Fibroblast of skin of right biceps (primary cell): Measurements from ENCODE around the gene PLD4.

Experiments
- DNase-seq: peaks from one replicate; pipeline ENCODE4 v3.0.0-alpha.2; 2013

Gene PLD4

GRCh38 chr14:104957146-104958113 is 32.8 kb downstream of the PLD4 start:
- DNase-seq: no peak

- DNase-seq: no peak
These were observed 39.9 kb downstream of the PLD4 start for GRCh38 chr14:104964546-104964945.

GRCh38 chr14:104965561-104966231 is 41.0 kb downstream of the PLD4 start:
- DNase-seq: no peak

- DNase-seq: no peak
These were observed 41.7 kb downstream of the PLD4 start for GRCh38 chr14:104966261-104966865.

- DNase-seq: no peak
These were observed 42.3 kb downstream of the PLD4 start for GRCh38 chr14:104966981-104967385.

- peak; percentile 51 for DNase-seq
These were observed 42.9 kb downstream of the PLD4 start for GRCh38 chr14:104967386-104968152.

- DNase-seq: peak; percentile 67
These were observed 43.5 kb downstream of the PLD4 start for GRCh38 chr14:104968153-104968527.

- peak; percentile 38 for DNase-seq
These were observed 44.1 kb downstream of the PLD4 start for GRCh38 chr14:104968541-104969401.

- DNase-seq: no peak
These were observed 45.1 kb downstream of the PLD4 start for GRCh38 chr14:104969741-104970230.

- peak; percentile 88 for DNase-seq
These were observed 45.8 kb downstream of the PLD4 start for GRCh38 chr14:104970231-104971068.

- DNase-seq: no peak
These were observed 47.0 kb downstream of the PLD4 start for GRCh38 chr14:104971447-104972240.

- no peak for DNase-seq
These were observed 47.8 kb downstream of the PLD4 start for GRCh38 chr14:104972301-104973134.

- peak; percentile 97 for DNase-seq
These were observed 48.4 kb downstream of the PLD4 start for GRCh38 chr14:104973135-104973384.

GRCh38 chr14:104973385-104974145 is 48.9 kb downstream of the PLD4 start:
- peak; percentile 79 for DNase-seq

GRCh38 chr14:104974146-104974541 is 49.5 kb downstream of the PLD4 start:
- DNase-seq: no peak

GRCh38 chr14:104974665-104975390 is 50.1 kb downstream of the PLD4 start:
- no peak for DNase-seq

GRCh38 chr14:104975481-104976197 is 51.0 kb downstream of the PLD4 start:
- DNase-seq: no peak
